K562 treated with DMSO at 1 percent for 24 hours (cell line): ENCODE data around the gene RPL18A. TPM values are rescaled to one million over a fixed set of nuclear protein-coding genes. Genes with fewer than 3 reads are reported as not detected.

Experiments
- total RNA-seq: library from RNA; unstranded; fragments of 300-600 nt; gene quantifications from 2 replicates; pipeline ENCODE4 v1.2.3, GENCODE V29; 2022; ENCODE audit warnings: low read depth; ENCODE audit not compliant: insufficient read depth

Gene RPL18A
- 7,407 and 7,918 TPM in 2 replicates for total RNA-seq

GRCh38 chr19:17859533-17860330 is at the start of gene RPL18A:
RPL18A (plus strand) TSS chr19:17859910; CDS start chr19:17859957, 47 bp downstream.

GRCh38 chr19:17821190-17821589 is 38.5 kb upstream of the RPL18A start, which contains the start of gene INSL3:
INSL3 (minus strand) TSS chr19:17821519; CDS start chr19:17821506, 13 bp downstream.

DNA sequence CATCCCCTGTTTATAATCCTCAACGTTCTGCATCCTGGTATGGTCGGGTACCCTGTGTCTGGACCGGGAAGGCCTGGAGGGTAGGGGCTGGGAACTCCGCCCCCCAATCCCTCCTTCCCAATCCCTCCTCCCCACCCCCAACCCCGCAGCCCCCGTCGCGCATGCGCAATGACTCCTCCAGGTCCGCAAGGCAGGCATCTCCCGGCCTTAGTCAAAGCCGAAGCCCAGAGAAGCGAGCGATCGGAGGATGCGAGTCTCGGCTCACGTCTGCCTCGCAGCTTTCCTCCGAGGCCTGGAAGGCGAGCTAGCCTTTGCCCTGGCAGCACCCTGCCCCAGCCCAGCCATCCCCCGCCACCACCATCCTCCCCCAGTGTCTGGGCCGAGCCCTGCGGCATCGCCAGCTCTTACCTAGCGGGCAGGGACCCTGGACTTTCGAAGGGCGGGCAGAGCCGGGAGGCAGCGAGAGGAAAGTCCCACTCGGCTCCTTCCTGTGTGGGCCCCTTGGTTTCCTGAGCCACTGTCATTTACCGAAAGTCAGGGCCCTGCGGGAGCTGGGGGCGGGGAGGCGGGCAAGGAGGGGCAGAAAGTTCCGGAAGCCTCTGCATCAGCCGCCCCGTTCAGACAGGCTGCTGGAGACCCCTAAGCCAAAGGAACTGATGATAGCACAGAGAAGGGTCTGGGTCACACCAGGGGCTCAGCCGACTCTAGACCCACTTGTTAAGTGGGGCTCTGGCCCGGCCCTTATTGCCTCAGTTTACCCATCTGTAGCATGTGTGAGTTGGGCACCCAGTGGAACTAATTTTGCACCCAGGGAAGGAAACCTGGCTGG is 12.0 kb upstream of the RPL18A start, which contains the start of gene JAK3:
JAK3 (minus strand) TSS at position 445 of the 829 bp plus-strand sequence. CDS start 3,565 bp downstream, outside the sequence.

GRCh38 chr19:17871878-17872250 is 12.2 kb downstream of the RPL18A start, which contains the start of gene SLC5A5:
SLC5A5 (plus strand) TSS chr19:17871945; CDS start chr19:17872320, 375 bp downstream.

Other genes starting within 250 kb of the RPL18A start
- 0.38 and 0.61 TPM in 2 replicates for gene UNC13A, start 171.6 kb upstream of the RPL18A start, total RNA-seq
- 119 and 127 TPM in 2 replicates for gene MAP1S, start 140.4 kb upstream of the RPL18A start, total RNA-seq
- gene FCHO1, start 108.4 kb upstream of the RPL18A start, total RNA-seq, result 37.7 and 38.8 TPM in 2 replicates
- 1.3 TPM in 2 replicates for gene B3GNT3, start 64.8 kb upstream of the RPL18A start, total RNA-seq
- gene INSL3, start 38.4 kb upstream of the RPL18A start, total RNA-seq, result not detected in 2 replicates
- gene JAK3, start 11.9 kb upstream of the RPL18A start, total RNA-seq, result 0.14 and 0.36 TPM in 2 replicates
- 0.32 and 0.58 TPM in 2 replicates for gene SLC5A5, start 12.0 kb downstream of the RPL18A start, total RNA-seq
- 170 TPM in 2 replicates for gene CCDC124, start 73.1 kb downstream of the RPL18A start, total RNA-seq
- 11.6 and 13.7 TPM in 2 replicates for gene KCNN1, start 107.2 kb downstream of the RPL18A start, total RNA-seq
- gene ARRDC2, start 148.3 kb downstream of the RPL18A start, total RNA-seq, result 34.4 and 34.9 TPM in 2 replicates
- gene IL12RB1, start 227.0 kb downstream of the RPL18A start, total RNA-seq, result 0.36 TPM in 1 of 2 replicates, not detected in the other
- gene MAST3, start 237.9 kb downstream of the RPL18A start, total RNA-seq, result 13.7 and 14.2 TPM in 2 replicates